Amygdala (tissue), 56 donors: ENCODE data around the gene DTD2.
"Not testable (repeated sequence)": the region's sequence is repeated elsewhere in the genome, so short reads cannot be mapped to it uniquely, and the experiment has no call there.

Source experiments
- DNase-seq, 56 donors: peaks; one replicate each; lab custom pipeline; 2025; lab: John Stamatoyannopoulos, UW

DTD2 gene

DNA sequence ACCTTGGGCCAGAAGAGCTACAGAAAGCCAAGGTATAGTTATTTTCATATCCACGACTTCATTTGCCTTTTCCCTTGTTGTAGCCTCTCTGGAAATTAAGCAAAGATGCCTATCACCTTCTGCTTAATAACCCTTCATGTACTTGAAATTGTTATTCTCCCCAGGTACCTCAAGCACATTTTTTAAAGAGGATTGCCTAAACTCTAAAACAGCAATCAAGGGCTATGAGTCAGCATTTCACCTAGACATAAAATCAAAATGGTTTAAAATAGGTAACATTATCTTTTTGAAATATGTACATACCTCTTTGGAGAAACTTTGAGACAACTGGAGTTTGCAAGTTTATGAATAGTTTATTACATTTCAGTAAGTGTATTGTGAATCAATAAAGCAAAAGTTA lies 11.6 kb downstream of the DTD2 start:
- no peak for DNase-seq

DNA sequence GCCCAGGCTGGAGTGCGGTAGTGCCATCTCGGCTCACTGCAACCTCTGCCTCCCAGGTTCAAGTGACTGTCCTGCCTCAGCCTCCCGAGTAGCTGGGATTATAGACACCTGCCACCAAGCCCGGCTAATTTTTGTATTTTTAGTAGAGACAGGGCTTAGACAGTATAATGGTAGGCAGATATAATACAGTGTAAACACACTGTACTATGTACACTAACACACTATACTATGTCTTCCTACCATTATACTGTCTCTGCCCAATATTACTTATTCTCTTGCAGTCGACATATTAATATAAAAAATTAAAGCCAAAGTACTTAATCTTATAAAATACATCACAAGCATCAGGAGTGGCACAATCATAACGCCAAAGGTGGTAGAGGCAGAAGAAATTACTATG lies 15.0 kb downstream of the DTD2 start:
- DNase-seq = no peak

DNA sequence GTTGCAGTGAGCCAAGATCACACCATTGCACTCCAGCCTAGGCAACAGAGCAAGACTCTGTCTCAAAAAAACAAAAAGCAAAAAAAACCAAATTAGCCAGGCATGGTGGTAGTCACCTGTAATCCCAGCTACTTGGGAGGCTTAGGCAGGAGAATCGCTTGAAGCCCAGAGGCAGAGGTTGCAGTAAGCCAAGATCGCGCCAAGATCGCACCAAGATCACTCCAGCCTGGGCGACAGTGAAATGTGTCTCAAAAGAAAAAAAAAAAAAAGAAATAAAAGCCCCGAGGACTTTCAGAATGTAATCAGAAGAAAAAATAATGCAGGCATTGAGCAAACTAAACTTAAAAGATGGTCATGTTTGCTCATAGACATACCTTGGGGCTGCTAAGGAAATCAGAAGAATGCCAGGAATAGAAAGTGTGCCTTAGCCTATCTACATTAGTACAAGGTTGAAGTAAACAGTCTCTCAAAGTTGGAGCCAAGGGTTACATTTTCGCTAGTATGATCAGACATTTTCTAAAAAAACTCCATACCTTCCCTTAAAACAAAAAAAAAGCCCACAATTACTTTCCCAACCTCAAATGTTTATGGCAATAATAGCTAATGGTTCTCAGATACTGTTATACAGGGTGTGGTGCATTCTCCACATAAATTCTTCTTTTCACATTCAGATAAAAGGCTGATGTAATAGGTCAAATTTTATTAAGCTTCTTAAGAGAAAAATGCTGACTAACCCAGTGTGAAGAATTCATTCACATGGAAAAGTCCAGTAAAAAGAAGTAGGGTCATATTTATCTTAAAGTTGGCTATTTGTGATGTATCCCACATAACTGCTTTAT lies 15.8 kb downstream of the DTD2 start:
- DNase-seq = no peak

DNA sequence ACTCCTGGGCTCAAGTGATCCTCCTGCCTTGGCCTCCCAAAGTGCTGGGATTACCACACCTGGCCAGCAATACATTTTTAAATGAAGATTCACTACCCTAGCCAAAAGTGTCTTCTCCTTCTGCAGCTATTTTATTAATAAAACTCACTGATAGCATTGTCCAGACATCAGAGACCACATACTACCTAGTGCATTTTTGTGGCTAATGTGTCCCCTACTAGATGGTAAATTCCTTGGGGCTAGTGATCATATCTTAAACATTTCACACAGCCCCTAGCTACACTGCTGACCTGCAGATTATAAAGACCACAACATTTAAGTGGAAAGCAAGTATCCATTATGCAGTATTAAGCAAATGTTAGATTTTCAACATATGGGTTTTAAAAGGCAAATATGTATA lies 17.0 kb downstream of the DTD2 start:
- DNase-seq = no peak

DNA sequence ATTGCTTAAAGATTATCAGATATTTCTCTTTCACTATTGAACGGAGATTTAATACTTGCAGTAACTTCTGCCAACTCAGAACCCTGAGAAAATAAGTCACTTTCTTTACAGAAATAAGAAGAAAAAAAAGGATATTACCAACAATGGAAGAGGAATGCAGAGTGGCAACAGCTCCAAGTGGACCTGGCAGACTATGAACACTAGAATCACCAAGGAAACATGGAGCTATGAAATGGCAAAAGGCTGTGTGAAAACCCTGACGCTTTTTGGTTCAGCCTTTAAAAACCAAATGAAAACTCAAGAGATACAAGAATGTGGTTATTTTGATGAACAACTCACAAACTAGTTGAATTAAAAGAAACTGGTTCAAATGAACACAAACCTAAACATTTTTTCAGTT lies 17.7 kb downstream of the DTD2 start:
- DNase-seq = peak in 3 of 56 donors; percentile 11 to 21 (median 19)

DNA sequence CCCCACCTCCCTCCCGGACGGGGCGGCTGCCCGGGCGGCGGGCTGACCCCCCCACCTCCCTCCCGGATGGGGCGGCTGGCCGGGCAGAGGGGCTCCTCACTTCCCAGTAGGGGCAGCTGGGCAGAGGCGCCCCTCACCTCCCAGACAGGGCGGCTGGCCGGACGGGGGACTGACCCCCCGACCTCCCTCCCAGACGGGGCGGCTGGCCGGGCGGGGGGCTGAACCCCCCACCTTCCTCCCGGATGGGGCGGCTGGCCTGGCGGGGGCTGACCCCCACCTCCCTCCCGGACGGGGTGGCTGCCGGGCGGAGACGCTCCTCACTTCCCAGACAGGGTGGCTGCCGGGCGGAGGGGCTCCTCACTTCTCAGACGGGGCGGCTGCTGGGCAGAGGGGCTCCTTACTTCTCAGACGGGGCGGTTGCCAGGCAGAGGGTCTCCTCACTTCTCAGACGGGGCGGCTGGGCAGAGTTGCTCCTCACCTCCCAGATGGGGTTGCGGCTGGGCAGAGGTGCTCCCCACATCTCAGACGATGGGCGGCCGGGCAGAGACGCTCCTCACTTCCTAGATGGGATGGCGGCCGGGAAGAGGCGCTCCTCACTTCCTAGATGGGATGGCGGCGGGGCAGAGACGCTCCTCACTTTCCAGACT lies 20.1 kb downstream of the DTD2 start:
- not testable (repeated sequence) for DNase-seq

DNA sequence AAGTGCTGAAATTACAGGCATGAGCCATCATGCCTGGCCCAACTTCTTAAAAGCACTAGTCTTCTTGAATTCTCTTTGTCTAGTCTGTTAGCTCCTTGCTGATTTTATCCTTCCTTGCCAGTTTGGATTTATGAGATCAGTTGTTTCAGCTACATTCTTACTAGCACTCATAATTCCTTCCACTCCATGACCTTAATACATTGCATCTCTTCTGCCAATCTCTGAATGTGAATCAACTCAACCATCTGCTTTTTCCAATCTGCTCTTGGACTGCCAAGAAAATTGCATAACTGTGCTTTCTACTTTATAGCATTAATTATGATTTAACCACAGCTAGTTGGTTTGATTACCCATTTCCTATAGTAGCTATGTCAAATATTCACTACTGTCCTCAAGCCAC lies 22.0 kb downstream of the DTD2 start:
- DNase-seq = no peak

DNA sequence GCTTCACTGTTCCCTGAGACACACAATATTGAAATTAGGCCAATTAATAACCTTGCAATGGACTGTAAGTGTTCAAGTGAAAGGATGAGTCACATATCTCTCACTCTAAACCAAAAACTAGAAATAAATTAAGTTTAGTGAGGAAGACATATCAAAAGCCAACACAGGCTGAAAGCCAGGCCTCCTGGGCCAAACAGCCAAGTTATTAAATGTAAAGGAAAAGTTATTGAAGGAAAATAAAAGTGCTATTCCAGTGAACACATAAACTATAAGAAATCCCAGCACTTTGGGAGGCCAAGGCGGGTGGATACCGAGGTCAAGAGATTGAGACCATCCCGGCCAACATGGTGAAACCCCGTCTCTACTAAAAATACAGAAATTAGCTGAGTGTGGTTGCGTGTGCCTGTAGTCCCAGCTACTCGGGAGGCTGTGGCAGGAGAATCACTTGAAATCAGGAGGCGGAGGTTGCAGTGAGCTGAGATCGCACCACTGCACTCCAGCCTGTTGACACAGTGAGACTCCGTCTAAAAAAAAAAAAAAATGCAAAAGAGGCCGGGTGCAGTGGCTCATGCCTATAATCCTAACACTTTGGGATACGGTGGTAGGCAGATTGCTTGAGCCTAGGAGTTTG lies 26.6 kb downstream of the DTD2 start:
- no peak for DNase-seq

DNA sequence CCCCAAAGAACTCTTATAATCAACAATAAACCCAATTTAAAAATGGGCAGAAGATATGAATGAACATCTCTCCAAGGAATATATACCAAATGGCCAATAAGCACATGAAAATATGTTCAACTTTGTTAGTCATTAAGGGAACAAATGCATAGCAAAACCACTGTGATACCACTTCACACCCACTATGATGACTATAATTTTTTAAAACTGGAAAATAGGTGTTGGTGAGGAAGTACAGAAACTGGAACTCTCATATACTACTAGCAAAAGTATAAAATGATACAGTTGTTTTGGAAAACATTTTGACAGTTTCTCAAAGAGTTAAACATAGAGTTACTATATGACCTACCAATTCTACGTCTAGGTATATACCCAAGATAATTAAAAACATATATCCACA lies 27.5 kb downstream of the DTD2 start:
- no peak for DNase-seq

DNA sequence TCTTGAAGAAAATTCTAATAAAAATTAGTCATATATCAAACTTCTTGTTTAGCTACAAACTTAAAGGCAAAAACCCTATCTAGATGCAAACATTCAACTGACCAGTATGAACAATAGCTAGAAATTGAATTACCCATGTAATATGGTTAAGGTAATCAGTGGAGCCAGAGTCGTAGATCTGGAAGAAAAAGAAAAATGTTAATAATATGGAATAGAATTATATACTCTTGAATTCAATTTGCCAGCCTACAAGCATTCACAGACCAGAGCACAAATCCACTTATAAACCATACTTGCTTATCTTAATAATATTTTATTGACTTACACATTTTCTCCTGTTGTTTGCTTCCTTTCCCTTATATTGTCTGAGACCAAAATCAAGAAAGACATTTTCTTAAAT lies 29.3 kb downstream of the DTD2 start:
- DNase-seq = no peak

DNA sequence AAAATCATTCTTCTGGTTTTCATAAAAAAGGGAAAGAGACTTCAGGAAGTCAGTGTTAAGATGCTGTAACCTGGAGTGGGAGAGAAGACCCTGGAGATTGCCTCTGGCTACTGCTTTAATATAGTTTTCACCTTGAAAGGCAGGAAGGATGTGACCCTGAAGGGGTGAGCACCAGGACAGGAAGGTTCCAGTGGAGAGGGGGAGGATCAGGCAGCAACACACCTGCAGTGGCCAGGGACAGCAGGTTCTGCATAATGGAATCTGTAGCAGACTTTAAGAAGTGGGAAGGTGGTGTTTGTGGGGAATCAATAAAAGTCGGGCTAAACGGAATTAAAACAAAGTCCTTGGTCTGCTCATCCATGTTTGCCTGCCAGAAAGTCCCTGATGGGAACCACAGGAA lies 30.6 kb downstream of the DTD2 start:
- no peak for DNase-seq

DNA sequence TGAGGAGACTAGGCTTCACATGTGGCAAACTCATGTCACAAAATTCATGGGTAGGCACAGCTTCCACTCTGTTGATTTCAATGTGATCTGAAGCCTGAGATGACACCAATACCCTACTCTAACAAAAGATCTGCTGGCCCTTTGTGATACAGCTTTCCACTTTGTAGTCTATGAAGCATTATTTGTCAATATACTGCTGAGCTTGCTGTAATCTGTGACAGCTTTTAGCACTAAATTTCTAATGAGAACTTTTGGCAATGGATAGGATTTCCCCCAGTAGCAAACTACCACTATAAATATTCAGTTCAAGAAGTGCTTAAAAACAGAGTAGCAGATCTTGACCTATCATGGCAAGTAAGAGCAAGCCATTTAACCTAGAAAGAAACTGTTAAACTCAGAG lies 31.4 kb downstream of the DTD2 start:
- DNase-seq = no peak

DNA sequence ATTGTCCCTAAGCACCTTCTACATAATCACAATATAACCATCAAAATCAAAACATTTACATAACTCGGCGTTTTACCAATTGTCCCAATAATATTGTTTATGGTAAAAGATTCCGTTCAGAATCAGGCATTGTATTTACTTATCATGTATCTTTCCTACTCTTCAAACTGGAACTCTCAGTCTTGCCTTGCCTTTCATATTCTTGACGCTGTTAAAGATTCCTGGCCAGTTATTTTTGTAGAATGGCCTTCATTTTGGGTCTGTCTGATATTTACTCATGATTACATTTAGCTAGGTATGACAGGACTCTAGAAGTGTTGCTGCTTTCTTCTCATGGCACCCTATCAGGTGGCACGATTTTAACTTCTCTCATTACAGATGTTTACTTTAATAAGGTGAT lies 36.1 kb downstream of the DTD2 start:
- no peak for DNase-seq

DNA sequence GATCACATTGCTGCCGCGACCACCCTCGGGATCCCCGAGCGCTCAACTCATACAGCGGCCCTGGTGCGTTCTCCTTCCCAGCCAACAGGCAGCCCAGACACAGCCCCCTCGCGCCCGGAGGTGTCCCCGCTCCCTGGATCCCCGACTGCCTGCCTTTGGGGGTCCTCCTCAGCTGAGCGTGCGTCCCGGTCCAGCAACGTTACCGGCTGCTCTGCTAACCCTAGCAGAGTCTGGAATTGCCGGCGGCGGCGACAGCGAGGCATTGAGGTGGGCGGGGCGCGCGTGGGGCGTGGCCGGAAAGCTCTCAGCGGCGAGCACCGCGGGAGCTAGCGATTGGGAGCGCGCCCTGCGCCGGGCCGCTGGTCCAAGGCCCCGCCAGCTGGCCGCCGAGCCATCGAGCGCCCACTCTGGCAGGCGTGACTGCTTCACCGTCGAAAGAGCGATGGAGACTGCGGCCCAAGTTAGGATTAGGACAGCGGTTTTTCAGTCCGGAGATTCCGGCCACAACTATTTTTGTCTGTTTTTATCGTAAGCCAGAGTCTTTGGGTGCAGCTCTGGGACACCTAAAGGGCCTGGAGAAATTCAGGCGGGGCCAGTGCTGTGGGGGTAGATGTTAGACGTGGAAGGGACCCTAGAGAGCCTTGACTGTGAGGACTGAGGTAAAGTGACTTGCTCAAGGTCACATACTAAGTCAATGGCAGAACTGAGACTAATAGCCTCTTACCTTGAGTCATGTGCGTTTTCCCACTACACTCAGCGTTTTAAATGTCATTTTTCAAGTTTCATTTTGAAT lies 36.8 kb downstream of the DTD2 start, which contains the start of gene HEATR5A:
Gene HEATR5A (minus strand): TSS at position 232 of the 793 bp plus-strand sequence. CDS start 17,575 bp downstream, outside the sequence.
- peak; percentile 22 to 97 (median 87) for DNase-seq

DNA sequence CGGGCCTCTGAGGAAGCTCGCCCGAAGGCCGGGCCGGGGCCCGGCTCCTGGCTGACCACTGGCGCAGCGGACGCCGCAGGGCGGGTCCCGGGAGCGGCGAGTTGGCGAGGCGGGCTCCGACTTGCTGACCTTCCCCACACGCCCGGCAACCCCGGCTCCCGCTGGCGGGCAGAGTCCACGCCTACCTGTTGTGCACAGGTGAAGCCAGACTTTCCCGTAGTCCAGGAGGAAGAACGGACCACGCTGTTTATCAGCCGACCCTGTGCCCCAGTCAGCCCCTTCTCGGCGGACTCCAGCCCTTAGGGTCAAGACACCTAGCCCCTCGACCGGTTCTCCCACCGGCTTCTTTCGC lies 37.4 kb downstream of the DTD2 start:
- DNase-seq = peak in 36 of 56 donors; percentile 1 to 59 (median 37)

DNA sequence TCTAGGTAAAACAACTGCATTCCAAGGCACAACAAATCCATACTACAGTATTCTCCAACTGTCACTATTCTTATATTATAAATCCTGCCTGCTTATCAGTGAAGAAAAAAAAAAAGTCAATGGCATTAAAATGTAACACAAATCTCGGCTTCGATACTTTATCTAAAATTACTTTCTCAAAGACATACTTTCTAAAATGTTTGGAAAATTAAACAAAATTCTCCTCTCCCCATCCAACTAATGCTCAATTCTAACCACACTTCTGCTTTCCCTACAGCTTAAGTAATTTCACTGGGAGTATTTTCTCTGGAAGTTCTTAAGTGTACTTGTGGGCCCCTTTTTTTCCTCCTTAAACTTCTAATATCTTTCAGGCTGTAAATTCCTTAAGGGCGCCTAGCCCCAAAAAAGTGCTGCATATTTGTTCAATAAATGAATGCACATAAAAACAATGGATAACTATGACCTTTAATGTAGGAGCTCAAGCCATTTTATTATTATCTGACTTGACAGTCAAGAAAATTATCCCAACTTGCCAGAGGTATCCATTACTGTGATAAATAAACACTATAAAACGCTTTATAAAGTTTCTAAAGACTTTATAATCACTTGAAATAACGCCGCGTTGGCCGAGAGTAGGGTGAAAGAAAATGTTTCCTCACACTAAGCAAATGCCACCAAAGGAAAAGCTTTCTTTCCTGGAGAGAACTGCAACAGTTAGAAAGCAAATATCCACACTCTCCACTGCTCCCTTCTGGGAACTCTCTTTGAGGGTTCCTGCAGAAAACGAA lies 37.9 kb downstream of the DTD2 start:
- DNase-seq = no peak

DNA sequence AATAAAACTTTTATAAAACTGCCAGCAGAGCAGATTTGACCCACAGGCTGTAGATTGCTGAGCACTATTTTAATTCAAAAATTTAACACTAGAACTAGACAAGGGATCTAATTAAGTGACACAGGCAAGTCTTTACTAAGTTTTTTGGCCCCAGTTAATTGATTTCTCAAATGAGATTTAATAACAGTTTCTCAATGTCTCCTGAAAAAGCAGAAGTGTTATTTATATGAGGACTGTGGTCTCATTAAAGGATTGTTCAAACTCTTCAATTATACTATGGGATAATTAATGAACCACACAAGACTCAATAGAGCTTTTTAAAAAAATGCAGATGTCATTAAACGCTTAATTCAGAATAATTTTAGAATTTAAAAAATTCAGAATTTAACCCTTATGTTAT lies 38.9 kb downstream of the DTD2 start:
- DNase-seq = no peak

DNA sequence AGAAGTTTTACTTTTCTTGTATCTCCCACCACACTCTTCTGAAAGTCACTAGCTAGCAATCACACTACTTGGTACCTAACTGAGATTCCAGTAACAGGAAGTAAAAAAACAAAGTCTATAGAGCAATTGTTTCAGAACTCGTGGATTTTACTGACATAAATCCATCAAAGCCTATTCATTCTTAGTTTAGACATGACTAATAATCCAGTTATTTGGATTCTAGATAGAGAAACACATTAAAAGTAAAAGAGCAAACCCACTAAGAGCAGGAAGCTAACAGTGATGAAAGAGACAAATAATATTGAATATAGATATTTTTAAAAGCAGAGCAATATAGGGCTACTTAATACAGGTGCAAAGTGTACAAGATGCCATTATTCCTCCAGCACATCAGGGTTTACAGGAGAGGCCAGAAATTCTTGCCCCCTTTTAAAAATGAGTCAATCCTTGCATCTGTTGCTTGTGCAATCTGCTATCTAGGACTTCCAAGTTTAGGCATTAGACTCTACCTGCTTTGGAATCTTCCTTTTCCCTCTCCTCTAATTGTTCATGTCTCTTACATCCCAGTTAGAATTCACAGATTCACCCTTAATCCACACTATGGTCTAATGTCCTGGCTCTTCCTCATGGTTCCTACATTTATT lies 43.0 kb downstream of the DTD2 start:
- no peak for DNase-seq

DNA sequence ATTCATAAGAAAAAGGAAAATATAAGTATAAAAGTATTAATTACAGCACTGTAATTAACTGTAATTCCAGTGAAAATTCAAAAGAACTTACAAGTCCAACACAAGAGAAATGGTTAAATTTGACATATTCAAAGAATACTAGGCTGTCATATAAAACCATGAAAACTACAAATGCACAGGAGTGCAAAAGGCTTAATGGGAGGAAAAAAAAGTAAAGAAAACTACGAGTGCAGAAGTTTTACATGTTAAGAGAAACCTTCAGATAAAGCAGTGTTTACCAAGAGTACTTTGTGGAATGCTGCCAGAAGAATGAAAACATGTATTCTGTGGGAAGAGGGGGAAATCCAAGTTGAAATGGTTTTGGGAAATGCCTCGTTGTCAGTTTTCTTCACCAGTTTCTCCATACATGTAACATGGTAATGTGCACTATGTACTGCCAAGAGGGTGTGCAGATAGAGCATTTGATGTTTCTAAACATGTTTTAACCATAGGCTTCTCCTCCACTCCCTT lies 46.0 kb downstream of the DTD2 start:
- DNase-seq = no peak
